DMS153 treated with DMSO at 0.1 percent for 48 hours (cell line): Measurements from ENCODE around the gene WDR54.

Experiments
- DNase-seq: peaks from one replicate; lab custom pipeline; 2025; ENCODE audit not compliant: unreplicated experiment; lab: John Stamatoyannopoulos, UW

Gene WDR54

DNA sequence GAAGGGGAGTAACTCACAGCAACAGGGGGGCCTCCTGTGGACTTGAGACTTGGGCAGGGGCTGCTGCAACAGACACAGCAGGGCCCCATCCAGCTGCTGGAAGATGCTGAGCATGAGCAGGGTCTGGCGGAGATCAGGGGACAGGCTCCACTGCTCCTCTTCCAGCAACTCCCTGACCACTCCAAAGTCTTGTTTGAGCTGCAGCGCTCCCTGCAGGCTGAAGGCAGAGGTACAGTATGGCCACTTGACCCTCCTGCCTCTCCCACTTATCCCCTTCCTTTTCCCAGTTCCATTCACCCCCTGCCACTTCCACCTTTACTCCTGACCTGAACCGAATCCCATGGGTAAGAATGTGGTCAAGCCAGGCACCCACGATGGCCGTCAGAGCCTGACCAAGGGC is 53.4 kb downstream of the WDR54 start:
- no peak for DNase-seq
